Nephron progenitor cell (in vitro differentiated cells): ENCODE results near the gene NEAT1.
"Not testable (repeated sequence)": the region's sequence is repeated elsewhere in the genome, so short reads cannot be mapped to it uniquely, and the experiment has no call there.

Experiments used
- DNase-seq: peaks from one replicate; pipeline ENCODE4 v3.0.0; 2021
- H3K27ac Mint-ChIP-seq: 2 replicates; pipeline ENCODE4 v1.8.0; 2021; ENCODE audit warnings: mild to moderate bottlenecking, moderate library complexity, mixed read lengths
- H3K27me3 Mint-ChIP-seq: 2 replicates; pipeline ENCODE4 v1.8.0; 2021; ENCODE audit warnings: mild to moderate bottlenecking, low read depth, mixed read lengths; ENCODE audit not compliant: poor library complexity
- H3K36me3 Mint-ChIP-seq: 2 replicates; pipeline ENCODE4 v1.8.0; 2021; ENCODE audit warnings: low read depth, mixed read lengths
- H3K4me1 Mint-ChIP-seq: 2 replicates; pipeline ENCODE4 v1.8.0; 2021; ENCODE audit warnings: mixed read lengths
- H3K4me3 Mint-ChIP-seq: 2 replicates; pipeline ENCODE4 v1.8.0; 2021; ENCODE audit warnings: mild to moderate bottlenecking, moderate library complexity, mixed read lengths
- H3K9me3 Mint-ChIP-seq: 2 replicates; pipeline ENCODE4 v1.8.0; 2021; ENCODE audit warnings: mild to moderate bottlenecking, moderate library complexity, mixed read lengths
- TF ChIP-seq, protein P1 (sequence below): fragments of 200-600 bp; sonication (generic); IDR thresholded peaks from 2 replicates; pipeline ENCODE4 v1.5.0; 2021; ENCODE audit warnings: antibody characterized with exemption

The NEAT1 gene

GRCh38 chr11:65470433-65471049 is 47.9 kb downstream of the NEAT1 start:
- peak overlapping the region; percentile 83 for H3K27ac Mint-ChIP-seq
- peaks cover 6% of the 10 kb centered on the region for H3K27me3 Mint-ChIP-seq
- no peak overlapping the region for H3K4me3 Mint-ChIP-seq
- no peaks in the 10 kb centered on the region for H3K36me3 Mint-ChIP-seq
- H3K4me1 Mint-ChIP-seq: peaks cover 33% of the 10 kb centered on the region
- no peak for DNase-seq
- H3K9me3 Mint-ChIP-seq: no peaks in the 10 kb centered on the region
- TF ChIP-seq, protein P1, sequence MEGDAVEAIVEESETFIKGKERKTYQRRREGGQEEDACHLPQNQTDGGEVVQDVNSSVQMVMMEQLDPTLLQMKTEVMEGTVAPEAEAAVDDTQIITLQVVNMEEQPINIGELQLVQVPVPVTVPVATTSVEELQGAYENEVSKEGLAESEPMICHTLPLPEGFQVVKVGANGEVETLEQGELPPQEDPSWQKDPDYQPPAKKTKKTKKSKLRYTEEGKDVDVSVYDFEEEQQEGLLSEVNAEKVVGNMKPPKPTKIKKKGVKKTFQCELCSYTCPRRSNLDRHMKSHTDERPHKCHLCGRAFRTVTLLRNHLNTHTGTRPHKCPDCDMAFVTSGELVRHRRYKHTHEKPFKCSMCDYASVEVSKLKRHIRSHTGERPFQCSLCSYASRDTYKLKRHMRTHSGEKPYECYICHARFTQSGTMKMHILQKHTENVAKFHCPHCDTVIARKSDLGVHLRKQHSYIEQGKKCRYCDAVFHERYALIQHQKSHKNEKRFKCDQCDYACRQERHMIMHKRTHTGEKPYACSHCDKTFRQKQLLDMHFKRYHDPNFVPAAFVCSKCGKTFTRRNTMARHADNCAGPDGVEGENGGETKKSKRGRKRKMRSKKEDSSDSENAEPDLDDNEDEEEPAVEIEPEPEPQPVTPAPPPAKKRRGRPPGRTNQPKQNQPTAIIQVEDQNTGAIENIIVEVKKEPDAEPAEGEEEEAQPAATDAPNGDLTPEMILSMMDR: no peak

DNA sequence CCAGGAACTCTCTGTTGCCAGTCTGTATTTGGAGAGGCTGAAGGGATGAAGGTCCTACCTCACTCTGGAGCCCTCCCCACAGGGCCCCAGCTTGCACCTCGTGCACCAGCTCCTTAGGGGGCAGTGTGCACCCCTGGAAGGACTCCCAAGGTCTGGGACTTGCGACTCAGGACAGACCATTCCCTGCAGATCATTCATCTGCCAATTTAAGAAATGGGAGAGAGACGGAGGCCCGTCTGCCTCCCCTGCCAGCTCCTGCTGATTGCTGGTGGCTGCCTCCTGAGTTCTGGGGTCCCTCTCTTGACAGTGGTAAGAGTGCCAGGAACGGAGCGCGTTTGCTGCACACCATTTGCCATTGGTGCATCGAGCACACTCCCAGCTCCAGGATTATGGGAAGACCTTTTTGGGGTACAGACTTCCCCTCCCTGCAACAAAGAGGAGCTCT is 48.9 kb downstream of the NEAT1 start:
- Mint-ChIP-seq H3K27me3 (peaks cover 6% of the 10 kb centered on the region), H3K4me1 (peaks cover 38% of the 10 kb centered on the region), H3K9me3 (no peaks in the 10 kb centered on the region), H3K36me3 (no peaks in the 10 kb centered on the region), H3K27ac (peak overlapping the region; percentile 29), H3K4me3 (no peak overlapping the region)
- no peak for DNase-seq
- TF ChIP-seq, protein P1: peak; percentile 35

DNA sequence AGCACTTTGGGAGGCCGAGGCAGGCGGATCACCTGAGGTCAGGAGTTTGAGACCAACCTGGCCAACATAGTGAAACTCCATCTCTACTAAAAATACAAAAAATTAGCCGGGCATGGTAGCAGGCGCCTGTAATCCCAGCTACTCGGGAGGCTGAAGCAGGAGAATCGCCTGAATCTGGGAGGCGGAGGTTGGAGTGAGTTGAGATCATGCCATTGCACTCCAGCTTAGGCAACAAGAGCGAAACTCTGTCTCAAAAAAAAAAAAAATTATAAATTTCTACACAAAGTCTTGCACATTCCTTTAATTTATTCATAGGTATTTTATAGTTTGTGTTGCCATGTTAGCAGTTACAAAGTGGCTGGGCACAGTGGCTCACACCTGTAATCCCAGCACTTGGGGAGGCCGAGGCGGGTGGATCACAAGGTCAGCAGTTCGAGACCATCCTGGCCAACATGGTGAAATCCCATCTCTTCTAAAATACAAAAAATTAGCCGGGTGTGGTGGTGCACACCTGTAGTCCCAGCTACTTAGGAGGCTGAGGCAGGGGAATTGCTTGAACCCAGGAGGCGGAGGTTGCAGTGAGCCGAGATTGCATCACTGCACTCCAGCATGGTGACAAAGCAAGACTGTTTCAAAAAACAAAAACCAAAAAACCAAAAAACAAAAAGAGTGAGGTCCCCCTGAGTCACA is 50.1 kb downstream of the NEAT1 start:
- H3K4me1 Mint-ChIP-seq: peaks cover 47% of the 10 kb centered on the region
- not testable (repeated sequence) for H3K27me3 Mint-ChIP-seq, H3K36me3 Mint-ChIP-seq, H3K9me3 Mint-ChIP-seq, DNase-seq, H3K27ac Mint-ChIP-seq, H3K4me3 Mint-ChIP-seq

DNA sequence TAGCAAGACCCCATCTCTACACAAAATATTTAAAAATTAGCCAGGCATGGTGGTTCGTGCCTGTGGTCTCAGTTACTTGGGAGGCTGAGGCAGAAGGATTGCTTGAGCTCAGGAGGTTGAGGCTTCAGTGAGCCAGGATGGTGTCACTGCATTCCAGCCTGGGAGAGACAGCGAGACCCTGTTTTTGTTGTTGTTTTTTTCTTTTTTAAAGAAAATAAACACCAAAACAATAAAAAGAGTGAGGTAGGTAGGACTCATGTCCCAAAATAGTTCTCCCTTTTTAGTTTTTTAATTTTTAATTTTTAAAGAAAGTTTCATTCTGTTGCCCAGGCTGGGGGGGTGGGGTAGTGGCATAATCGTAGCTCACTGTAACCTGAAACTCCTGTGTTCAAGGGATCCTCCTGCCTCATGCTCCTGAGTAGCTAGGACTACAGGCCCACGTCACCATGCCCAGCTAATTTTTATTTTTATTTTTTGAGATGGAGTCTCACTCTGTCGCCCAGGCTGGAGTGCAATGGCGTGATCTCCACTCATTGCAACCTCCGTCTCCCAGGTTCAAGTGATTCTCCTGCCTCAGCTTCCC is 50.8 kb downstream of the NEAT1 start:
- Mint-ChIP-seq H3K9me3 (no peaks in the 10 kb centered on the region), H3K4me1 (peaks cover 48% of the 10 kb centered on the region), H3K27ac (peak overlapping the region; percentile 36), H3K36me3 (no peaks in the 10 kb centered on the region), H3K4me3 (no peak overlapping the region), H3K27me3 (peaks cover 3% of the 10 kb centered on the region)
- no peak for DNase-seq
- TF ChIP-seq, protein P1: no peak

- H3K4me1 Mint-ChIP-seq: peaks cover 59% of the 10 kb centered on the region
- H3K27ac Mint-ChIP-seq: no peak overlapping the region
- peaks cover 3% of the 10 kb centered on the region for H3K27me3 Mint-ChIP-seq
- no peaks in the 10 kb centered on the region for H3K9me3 Mint-ChIP-seq
- H3K36me3 Mint-ChIP-seq: no peaks in the 10 kb centered on the region
- TF ChIP-seq, protein P1: no peak
- no peak overlapping the region for H3K4me3 Mint-ChIP-seq
- no peak for DNase-seq
Measured at GRCh38 chr11:65474864-65475263, 52.3 kb downstream of the NEAT1 start.

DNA sequence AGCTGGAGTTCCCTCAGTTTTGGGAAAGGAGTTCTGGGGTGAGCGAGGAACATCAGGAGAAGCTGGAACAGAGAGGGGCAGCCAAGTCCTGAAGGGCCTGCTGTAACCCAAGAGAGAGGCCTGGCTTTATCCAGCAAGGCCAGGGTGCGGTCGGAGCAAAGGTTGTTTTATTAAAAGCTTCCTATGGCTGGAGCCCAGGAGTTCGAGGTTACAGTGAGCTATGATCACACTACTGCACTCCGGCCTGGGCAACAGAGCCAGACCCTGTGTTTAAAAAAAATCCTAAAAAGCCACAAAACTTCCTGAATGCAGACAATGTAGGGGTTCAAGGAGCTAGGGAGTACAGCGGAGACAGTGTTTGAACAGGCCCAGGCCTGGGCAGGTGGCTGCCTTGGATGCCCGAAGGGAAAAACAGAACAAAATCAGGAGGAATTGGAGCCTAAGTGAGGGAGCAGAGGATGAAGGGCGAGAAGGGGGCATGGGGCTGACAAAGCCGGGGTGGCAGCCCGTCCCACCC is 54.1 kb downstream of the NEAT1 start:
- DNase-seq: no peak
- Mint-ChIP-seq H3K36me3 (no peaks in the 10 kb centered on the region), H3K27me3 (peaks cover 6% of the 10 kb centered on the region), H3K4me1 (peaks cover 52% of the 10 kb centered on the region), H3K27ac (peak overlapping the region; percentile 99), H3K9me3 (no peaks in the 10 kb centered on the region), H3K4me3 (peak overlapping the region; percentile 93)
- TF ChIP-seq, protein P1: no peak
